HepG2 (cell line): ENCODE data around the gene PCAT6. TPM values are rescaled to one million over a fixed set of nuclear protein-coding genes. Genes with fewer than 3 reads are reported as not detected.

Experiments used
- ATAC-seq: fragments of 200-7000 bp; cut with Tn5 transposase; 3 replicates; pipeline ENCODE4 v1.9.1; 2020; ENCODE audit warnings: mild to moderate bottlenecking, moderate library complexity
- BruUV-seq: library from RNA; stranded (reverse); fragments of 400-500 nt; replicated peaks from 2 replicates; lab custom pipeline; 2021; lab: Mats Ljungman, UMichigan
- CTCF ChIA-PET: fragments of 300-600 bp; formaldehyde crosslinking; extraction: SDS; loops from one replicate; lab custom pipeline; 2021; ENCODE audit warnings: low total read pairs, inconsistent platforms, low intra/inter-chr PET ratio; lab: Yijun Ruan, JAX
- POLR2A ChIA-PET: fragments of 350-600 bp; sonication (Branson Sonifier 250); formaldehyde crosslinking; loops from one replicate; lab custom pipeline; 2020; ENCODE audit warnings: antibody characterized with exemption, inconsistent platforms; lab: Yijun Ruan, JAX
- DNase-seq: peaks from one replicate; pipeline ENCODE4 v3.0.0-alpha.2; 2015; ENCODE audit warnings: low spot score
- FAIRE-seq: peaks from 3 replicates; lab custom pipeline; 2011; peaks lifted over from hg19 to GRCh38; lab: Jason Lieb, UNC
- H2AFZ ChIP-seq: one replicate; pipeline ENCODE4 v1.6.1; 2011; ENCODE audit warnings: low read length, inconsistent platforms
- H3K27ac ChIP-seq: fragments of 300-600 bp; 3 replicates; pipeline ENCODE4 v1.8.0; 2011; ENCODE audit warnings: mixed run types, mild to moderate bottlenecking, mixed read lengths, low read length, inconsistent platforms; ENCODE audit not compliant: insufficient read depth; ENCODE audit errors: extremely low read length
- H3K27me3 ChIP-seq, 2 experiments: fragments of 200-600 bp in 1 of 2; 2 replicates in 1 of 2; 3 replicates in 1 of 2; pipeline versions ENCODE4 v1.6.0 to v1.8.0; 2011; ENCODE audit warnings: low read length in 2 of 2, mild to moderate bottlenecking in 2 of 2, moderate library complexity in 2 of 2, inconsistent platforms in 1 of 2; ENCODE audit not compliant: insufficient read depth in 2 of 2, control insufficient read depth in 1 of 2
- H3K36me3 ChIP-seq, 2 experiments: fragments of 200-600 bp in 1 of 2; replicated peaks in 1 of 2; 2 replicates in 1 of 2; 3 replicates in 1 of 2; pipeline versions ENCODE4 v1.5.1 to v1.8.0; 2011; ENCODE audit warnings: low read length in 2 of 2, inconsistent platforms in 1 of 2; ENCODE audit not compliant: insufficient read depth in 2 of 2, control insufficient read depth in 1 of 2
- H3K4me1 ChIP-seq: 2 replicates; pipeline ENCODE4 v1.5.1; 2012; ENCODE audit warnings: low read length, inconsistent platforms; ENCODE audit not compliant: insufficient read depth
- H3K4me2 ChIP-seq: 2 replicates; pipeline ENCODE4 v1.6.0; 2011; ENCODE audit warnings: low read depth, low read length, inconsistent platforms
- H3K4me3 ChIP-seq, 3 experiments: fragments of 200-600 bp in 1 of 3; sonication (generic), shearing (Covaris generic) in 1 of 3; replicated peaks in 1 of 3; 2 replicates each; pipeline ENCODE4 v1.5.1; 2011 to 2016; ENCODE audit warnings: low read length in 3 of 3, inconsistent platforms in 2 of 3, low read depth in 2 of 3, mild to moderate bottlenecking in 2 of 3, control low read depth in 1 of 3, mixed read lengths in 1 of 3; ENCODE audit not compliant: insufficient read depth in 1 of 3
- H3K79me2 ChIP-seq: one replicate; pipeline ENCODE4 v1.6.1; 2011; ENCODE audit warnings: low read length, inconsistent platforms; ENCODE audit not compliant: insufficient read depth
- H3K9ac ChIP-seq: 2 replicates; pipeline ENCODE4 v1.6.0; 2011; ENCODE audit warnings: mild to moderate bottlenecking, low read depth, low read length, inconsistent platforms; ENCODE audit not compliant: insufficient read depth
- H3K9me3 ChIP-seq: 2 replicates; pipeline ENCODE4 v1.5.1; 2012; ENCODE audit warnings: mild to moderate bottlenecking, low read length
- H4K20me1 ChIP-seq: 2 replicates; pipeline ENCODE4 v1.6.0; 2011; ENCODE audit warnings: inconsistent platforms, mild to moderate bottlenecking, low read length, moderate library complexity; ENCODE audit not compliant: insufficient read depth
- ATF5 ChIP-seq: sonication (generic); formaldehyde crosslinking; IDR thresholded peaks from 2 replicates; pipeline ENCODE4 v1.4.0; 2020; ENCODE audit warnings: mild to moderate bottlenecking, low read depth, missing genetic modification reagents
- ATRX ChIP-seq: sonication (generic); formaldehyde crosslinking; IDR thresholded peaks from 2 replicates; pipeline ENCODE4 v1.4.0; 2020; ENCODE audit warnings: missing genetic modification reagents, borderline replicate concordance
- BCLAF1 ChIP-seq: fragments of 450-650 bp; IDR thresholded peaks from 2 replicates; pipeline ENCODE4 v1.6.1; 2017; ENCODE audit warnings: mild to moderate bottlenecking
- JDP2 ChIP-seq: sonication (generic); formaldehyde crosslinking; IDR thresholded peaks from 2 replicates; pipeline ENCODE4 v1.8.1; 2022; ENCODE audit warnings: missing genetic modification reagents, borderline replicate concordance
- PRMT3 ChIP-seq: sonication (generic); formaldehyde crosslinking; IDR thresholded peaks from 2 replicates; pipeline ENCODE4 v1.8.1; 2022; ENCODE audit warnings: low read depth, mild to moderate bottlenecking, moderate library complexity, missing genetic modification reagents, borderline replicate concordance
- SSRP1 ChIP-seq: IDR thresholded peaks from 2 replicates; pipeline ENCODE4 v1.6.1; 2016; ENCODE audit warnings: control low read depth
- ZNF207 ChIP-seq: fragments of 450-650 bp; IDR thresholded peaks from 2 replicates; pipeline ENCODE4 v1.6.1; 2016; ENCODE audit warnings: antibody characterized with exemption, borderline replicate concordance
- ZNF383 ChIP-seq: sonication (generic); formaldehyde crosslinking; IDR thresholded peaks from 2 replicates; pipeline ENCODE4 v1.4.0; 2020; ENCODE audit warnings: missing genetic modification reagents, mild to moderate bottlenecking, borderline replicate concordance
- WGBS: methylation state at CpG from one replicate; pipeline ENCODE4 v1.1.6; 2017; ENCODE audit warnings: low lambda C conversion rate; 5-methylcytosine and 5-hydroxymethylcytosine counted together
- in situ Hi-C: cut with HindIII; loops from 2 replicates; pipeline ENCODE4 v1.10.0; 2017; ENCODE audit warnings: low pct_unique_long_range_greater_than_20kb; ENCODE audit not compliant: extremely low pct_ligation_motif_present
- intact Hi-C: fragments of 100-400 bp; cut with micrococcal nuclease; formaldehyde crosslinking; loops from one replicate; pipeline ENCODE4 v1.10.0; 2022; ENCODE audit not compliant: unreplicated experiment
- polyA plus RNA-seq, 8 experiments: library from polyadenylated mRNA; depleted of rRNA in 3 of 8; stranded (reverse) in 7 of 8; unstranded in 1 of 8; fragments of >200 nt; fragmentation: Illumina TruSeq in 4 of 8; extraction: Trizol in 4 of 8; gene quantifications; 2 replicates each; pipeline versions ENCODE4 v1.2.1 to v1.2.3, GENCODE V29; 2011 to 2016; ENCODE audit warnings: low read depth in 4 of 8, missing spikeins in 1 of 8, mixed read lengths in 1 of 8; ENCODE audit not compliant: insufficient read depth in 1 of 8
- total RNA-seq, 5 experiments: library from RNA; depleted of rRNA; stranded (reverse); fragments of >200 nt; fragmentation: Illumina TruSeq; extraction: Trizol; gene quantifications; 2 replicates each; pipeline ENCODE4 v1.2.3, GENCODE V29; 2016; ENCODE audit warnings: low read depth in 1 of 5
- TF ChIP-seq, protein P1 (sequence below), 2 experiments: sonication (generic) in 1 of 2; formaldehyde crosslinking in 1 of 2; IDR thresholded peaks; 2 replicates each; pipeline versions ENCODE4 v1.6.1 to v1.9.0; 2014 to 2022; ENCODE audit warnings: antibody characterized with exemption in 1 of 2, borderline replicate concordance in 1 of 2, inconsistent platforms in 1 of 2, low read depth in 1 of 2, missing genetic modification reagents in 1 of 2
- TF ChIP-seq, protein P2 (sequence below): sonication (generic); formaldehyde crosslinking; IDR thresholded peaks from 2 replicates; pipeline ENCODE4 v1.5.1; 2020; ENCODE audit warnings: missing genetic modification reagents, mild to moderate bottlenecking, borderline replicate concordance

Gene PCAT6
- total and polyA plus RNA-seq, 2 of the 13 experiments (the other 11 are each of a cell fraction or from before 2014, with no cell fraction given), result 0.60 to 4.4 TPM

- peak; percentile 30 for ATAC-seq
- no peaks in the 10 kb centered on the region for H3K9me3 ChIP-seq
- H3K4me3 ChIP-seq, result peak within 1 kb of the TSS; percentile 82 to 97 (median 97)
- no peaks in the 10 kb centered on the region; a peak in 1 of 5 replicates for H3K27me3 ChIP-seq
- under 1% methylated on average over 8 of the region's 84 CpGs for WGBS
- no peak for FAIRE-seq
- H3K36me3 ChIP-seq, result no peaks in the 10 kb centered on the region
- peaks cover 46% of the 10 kb centered on the region for H3K79me2 ChIP-seq
- peaks cover 70% of the 10 kb centered on the region for H3K4me1 ChIP-seq
- ChIA-PET POLR2A (interaction anchor here (0.5 to 1.3 kb wide), 9 partner anchors 12 to 199 kb away, joined by 3 to 29 read pairs (median 4); partner anchors contain the start of gene RABIF), CTCF (no interaction called here)
- peaks cover 26% of the 10 kb centered on the region for H4K20me1 ChIP-seq
- H3K27ac ChIP-seq, result peak within 1 kb of the TSS; percentile 59
- intact Hi-C loops (no loop called here), in situ Hi-C loops (no loop called here)
- H2AFZ ChIP-seq, result peak within 1 kb of the TSS; percentile 66
- peak within 1 kb of the TSS; percentile 96 for H3K4me2 ChIP-seq
- DNase-seq, result peak; percentile 7
- H3K9ac ChIP-seq, result peak within 1 kb of the TSS; percentile 81
- no TSS peak for BruUV-seq
- TF ChIP-seq ZNF383 (CRISPR knock-in tag) (no peak), ZNF207 (no peak), BCLAF1 (no peak), SSRP1 (no peak), ATF5 (CRISPR knock-in tag) (0 out of 2 replicates have a peak, but pooled peaks have one; percentile 32), ATRX (CRISPR knock-in tag) (no peak), PRMT3 (CRISPR knock-in tag) (no peak), JDP2 (CRISPR knock-in tag) (no peak; the same call in 1 of the 2 replicates)
- TF ChIP-seq, protein P1, sequence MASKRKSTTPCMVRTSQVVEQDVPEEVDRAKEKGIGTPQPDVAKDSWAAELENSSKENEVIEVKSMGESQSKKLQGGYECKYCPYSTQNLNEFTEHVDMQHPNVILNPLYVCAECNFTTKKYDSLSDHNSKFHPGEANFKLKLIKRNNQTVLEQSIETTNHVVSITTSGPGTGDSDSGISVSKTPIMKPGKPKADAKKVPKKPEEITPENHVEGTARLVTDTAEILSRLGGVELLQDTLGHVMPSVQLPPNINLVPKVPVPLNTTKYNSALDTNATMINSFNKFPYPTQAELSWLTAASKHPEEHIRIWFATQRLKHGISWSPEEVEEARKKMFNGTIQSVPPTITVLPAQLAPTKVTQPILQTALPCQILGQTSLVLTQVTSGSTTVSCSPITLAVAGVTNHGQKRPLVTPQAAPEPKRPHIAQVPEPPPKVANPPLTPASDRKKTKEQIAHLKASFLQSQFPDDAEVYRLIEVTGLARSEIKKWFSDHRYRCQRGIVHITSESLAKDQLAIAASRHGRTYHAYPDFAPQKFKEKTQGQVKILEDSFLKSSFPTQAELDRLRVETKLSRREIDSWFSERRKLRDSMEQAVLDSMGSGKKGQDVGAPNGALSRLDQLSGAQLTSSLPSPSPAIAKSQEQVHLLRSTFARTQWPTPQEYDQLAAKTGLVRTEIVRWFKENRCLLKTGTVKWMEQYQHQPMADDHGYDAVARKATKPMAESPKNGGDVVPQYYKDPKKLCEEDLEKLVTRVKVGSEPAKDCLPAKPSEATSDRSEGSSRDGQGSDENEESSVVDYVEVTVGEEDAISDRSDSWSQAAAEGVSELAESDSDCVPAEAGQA (IDR thresholded peaks at IDR 0.05; ENCODE audit: low read depth), result no peak
- TF ChIP-seq, protein P1 (CRISPR knock-in tag; IDR thresholded peaks at IDR 0.05; ENCODE audit: borderline replicate concordance), result no peak
- TF ChIP-seq, protein P2, sequence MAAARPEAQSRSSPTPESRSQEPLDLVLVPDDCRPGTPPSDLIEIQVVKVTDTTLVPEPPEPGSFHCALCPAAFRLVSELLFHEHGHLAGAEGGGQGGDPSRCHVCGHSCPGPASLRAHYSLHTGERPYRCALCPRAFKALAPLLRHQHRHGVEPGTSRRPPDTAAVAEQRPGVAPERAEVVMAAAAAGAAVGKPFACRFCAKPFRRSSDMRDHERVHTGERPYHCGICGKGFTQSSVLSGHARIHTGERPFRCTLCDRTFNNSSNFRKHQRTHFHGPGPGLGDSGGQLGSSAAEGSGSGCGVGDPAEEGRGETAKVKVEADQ, result no peak
Measured at GRCh38 chr1:202807926-202808757, 2.6 kb upstream of the PCAT6 start, which contains the start of gene KDM5B. Gene KDM5B, minus strand, starts transcription at chr1:202808421. Its CDS starts 116 bp downstream, at chr1:202808305.
